ENCODE results near the gene ADORA2A.

ADORA2A gene

DNA sequence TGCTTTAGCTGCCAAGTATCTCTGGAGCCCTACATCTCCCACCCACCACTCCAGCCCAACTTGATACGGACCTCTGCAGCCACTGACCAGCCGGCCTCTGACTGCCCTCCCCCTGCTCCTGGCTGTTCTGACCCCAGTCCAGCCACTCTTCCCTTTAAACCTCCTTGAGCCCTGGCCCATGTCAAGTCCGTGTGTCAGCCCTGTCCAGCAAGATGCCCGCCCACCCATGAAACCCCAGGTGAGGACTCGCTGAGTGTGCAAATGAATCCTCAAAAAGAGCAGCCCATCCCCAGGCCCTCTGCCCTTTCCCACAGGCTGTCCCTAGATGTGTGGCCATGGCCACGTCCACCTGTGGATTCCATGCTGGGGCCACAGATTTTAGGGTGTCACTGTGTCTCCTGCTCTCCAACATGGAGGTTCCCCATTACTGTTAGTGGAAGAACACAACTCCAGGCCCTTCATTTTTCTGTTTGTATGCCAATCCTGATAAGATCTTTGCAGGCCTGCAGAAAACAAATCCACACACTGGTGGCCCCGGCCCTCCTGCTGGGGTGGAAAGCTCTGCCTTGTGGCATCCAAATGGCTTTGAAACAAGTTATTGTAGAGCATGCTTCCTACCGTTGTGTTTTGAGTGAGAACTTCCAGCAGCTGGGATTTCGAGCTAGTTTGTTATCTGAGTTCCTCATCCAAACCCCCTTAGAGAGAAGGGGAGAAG lies 22.7 kb upstream of the ADORA2A start:
- Histone ChIP-seq H3K4me1 (ENCODE audit: control insufficient read depth, insufficient read depth, low read length) (peaks cover 10% of the 10 kb centered on the region; the same call in 1 of the 2 replicates), H3K27ac (ENCODE audit: low read depth, low read length) (no peak overlapping the region)

DNA sequence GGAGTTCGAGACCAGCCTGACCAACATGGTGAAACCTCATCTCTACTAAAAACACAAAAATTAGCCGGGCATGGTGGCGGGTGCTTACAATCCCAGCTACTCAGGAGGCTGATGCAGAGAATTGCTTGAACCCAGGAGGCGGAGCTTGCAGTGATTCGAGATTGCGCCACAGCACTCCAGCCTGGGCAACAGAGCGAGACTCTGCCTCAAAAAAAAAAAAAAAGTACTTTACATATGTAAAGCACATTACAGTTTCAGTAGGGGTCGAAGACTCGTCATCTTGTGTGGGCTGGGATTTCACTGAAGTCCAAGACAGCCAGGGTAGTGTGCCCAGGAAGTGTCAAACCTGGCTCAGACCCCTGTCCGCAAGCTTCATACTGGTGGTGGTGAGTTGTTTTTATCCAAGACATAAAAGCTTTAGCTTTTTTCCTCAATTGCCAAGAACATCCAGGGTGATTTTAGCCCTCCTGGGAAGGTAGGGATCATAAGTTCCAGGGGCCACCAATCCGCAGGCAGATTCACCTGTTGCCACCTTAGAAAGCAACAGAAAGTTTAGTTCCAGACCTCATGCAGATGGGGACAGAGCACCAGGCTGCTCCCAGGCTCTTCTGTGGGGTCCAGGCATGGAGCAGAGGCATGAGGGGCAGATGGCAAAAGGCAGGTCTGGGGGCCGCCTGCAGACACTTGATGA lies 21.6 kb upstream of the ADORA2A start:
- H3K9ac ChIP-seq (ENCODE audit: low read length) = no peak overlapping the region
- no peak overlapping the region for H3K4me3 ChIP-seq (ENCODE audit: low read depth, low read length)
- no peaks in the 10 kb centered on the region for H3K27me3 ChIP-seq (ENCODE audit: control insufficient read depth, insufficient read depth, low read length)
- H3K36me3 ChIP-seq (ENCODE audit: control insufficient read depth, insufficient read depth, low read length) = peaks cover 37% of the 10 kb centered on the region
- peaks cover 3% of the 10 kb centered on the region; the same call in 1 of the 2 replicates for H3K9me3 ChIP-seq (ENCODE audit: control insufficient read depth, insufficient read depth, low read depth, low read length)
- H3K4me1 ChIP-seq (ENCODE audit: control insufficient read depth, insufficient read depth, low read length) = peaks cover 10% of the 10 kb centered on the region; the same call in 1 of the 2 replicates
- no peak overlapping the region for H3K27ac ChIP-seq (ENCODE audit: low read depth, low read length)

More for the DNA sequence above, 22.7 kb upstream of the ADORA2A start:
- no peak overlapping the region for H3K9ac ChIP-seq (ENCODE audit: low read length)
- peaks cover 42% of the 10 kb centered on the region for H3K36me3 ChIP-seq (ENCODE audit: control insufficient read depth, insufficient read depth, low read length)
- peaks cover 3% of the 10 kb centered on the region; the same call in 1 of the 2 replicates for H3K9me3 ChIP-seq (ENCODE audit: control insufficient read depth, insufficient read depth, low read depth, low read length)
- no peaks in the 10 kb centered on the region for H3K27me3 ChIP-seq (ENCODE audit: control insufficient read depth, insufficient read depth, low read length)
- no peak overlapping the region for H3K4me3 ChIP-seq (ENCODE audit: low read depth, low read length)

DNA sequence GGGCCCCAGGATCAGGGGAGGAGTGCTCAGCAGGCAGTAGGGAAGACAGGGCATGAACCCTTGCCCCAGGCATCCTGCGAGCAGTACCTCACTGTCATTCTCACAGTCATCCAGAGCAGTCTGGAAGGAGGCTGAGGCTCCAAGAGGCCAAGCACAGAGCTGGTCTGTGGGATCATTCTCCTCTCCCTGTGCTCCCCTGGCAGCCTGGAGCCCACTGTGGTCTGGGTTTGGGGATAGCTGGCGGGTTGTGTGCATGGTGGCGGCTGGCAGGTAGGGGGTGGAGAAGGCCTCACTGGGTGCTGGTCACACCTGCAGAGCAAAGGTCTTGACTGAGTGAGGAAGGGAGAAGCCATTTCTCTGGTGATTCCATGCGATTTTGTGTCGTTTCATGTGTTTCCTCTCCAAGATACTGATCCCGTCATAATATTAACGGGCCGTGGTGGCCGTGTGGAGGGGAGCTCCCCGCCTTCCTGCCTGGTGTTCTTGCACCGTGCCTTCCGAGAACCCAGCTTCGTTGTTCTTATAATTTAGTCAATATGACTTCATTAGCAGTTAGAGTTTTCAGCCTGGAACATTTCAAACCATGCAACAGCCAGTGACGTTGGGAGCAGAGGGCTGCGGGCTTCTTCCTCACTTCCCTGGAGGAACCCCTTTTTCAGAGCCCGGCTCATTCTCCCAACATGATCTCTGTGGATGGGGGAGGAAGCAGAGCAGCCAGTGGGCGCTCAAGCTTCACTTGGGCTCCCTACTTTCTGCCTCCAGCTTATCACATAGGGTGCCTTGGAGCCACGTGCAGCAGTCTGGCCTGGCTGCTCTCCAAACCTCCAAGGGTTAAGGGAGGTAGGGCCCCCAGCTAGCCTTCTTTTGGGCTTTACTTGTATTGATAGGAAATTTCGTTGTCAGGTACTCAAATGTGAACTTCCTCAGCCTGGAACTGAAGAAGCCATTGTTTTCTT lies 20.8 kb upstream of the ADORA2A start:
- Histone ChIP-seq H3K4me1 (ENCODE audit: control insufficient read depth, insufficient read depth, low read length) (peaks cover 10% of the 10 kb centered on the region; the same call in 1 of the 2 replicates), H3K27ac (ENCODE audit: low read depth, low read length) (0 out of 2 replicates have a peak overlapping the region, but pooled peaks have one; percentile 25), H3K4me3 (ENCODE audit: low read depth, low read length) (no peak overlapping the region), H3K27me3 (ENCODE audit: control insufficient read depth, insufficient read depth, low read length) (no peaks in the 10 kb centered on the region), H3K9ac (ENCODE audit: low read length) (no peak overlapping the region), H3K36me3 (ENCODE audit: control insufficient read depth, insufficient read depth, low read length) (peaks cover 32% of the 10 kb centered on the region), H3K9me3 (ENCODE audit: control insufficient read depth, insufficient read depth, low read depth, low read length) (peaks cover 3% of the 10 kb centered on the region; the same call in 1 of the 2 replicates)

DNA sequence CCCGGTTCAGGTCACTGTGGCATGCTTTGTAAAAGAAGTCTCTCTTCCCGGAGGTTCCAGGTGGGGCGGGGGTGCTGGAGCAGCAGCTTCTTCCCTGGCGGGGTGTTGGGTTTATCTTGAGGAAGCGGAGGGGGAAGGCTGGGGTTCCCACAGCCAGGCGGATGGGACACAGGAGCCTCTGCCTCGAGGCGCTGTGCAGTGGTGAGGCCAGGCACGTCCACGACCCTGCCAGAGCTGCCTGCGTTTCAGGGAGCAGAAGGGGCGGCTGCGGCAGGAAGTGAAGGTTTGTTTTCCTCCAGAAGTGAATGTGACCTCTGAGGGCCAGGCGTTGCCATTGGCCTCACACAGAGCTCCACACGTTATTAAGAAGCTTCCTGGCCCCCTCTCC lies 20.1 kb upstream of the ADORA2A start:
- Histone ChIP-seq H3K4me1 (ENCODE audit: control insufficient read depth, insufficient read depth, low read length) (peaks cover 10% of the 10 kb centered on the region; the same call in 1 of the 2 replicates), H3K4me3 (ENCODE audit: low read depth, low read length) (no peak overlapping the region), H3K9me3 (ENCODE audit: control insufficient read depth, insufficient read depth, low read depth, low read length) (peaks cover 3% of the 10 kb centered on the region; the same call in 1 of the 2 replicates), H3K27me3 (ENCODE audit: control insufficient read depth, insufficient read depth, low read length) (no peaks in the 10 kb centered on the region), H3K36me3 (ENCODE audit: control insufficient read depth, insufficient read depth, low read length) (peaks cover 36% of the 10 kb centered on the region), H3K9ac (ENCODE audit: low read length) (no peak overlapping the region), H3K27ac (ENCODE audit: low read depth, low read length) (no peak overlapping the region)

DNA sequence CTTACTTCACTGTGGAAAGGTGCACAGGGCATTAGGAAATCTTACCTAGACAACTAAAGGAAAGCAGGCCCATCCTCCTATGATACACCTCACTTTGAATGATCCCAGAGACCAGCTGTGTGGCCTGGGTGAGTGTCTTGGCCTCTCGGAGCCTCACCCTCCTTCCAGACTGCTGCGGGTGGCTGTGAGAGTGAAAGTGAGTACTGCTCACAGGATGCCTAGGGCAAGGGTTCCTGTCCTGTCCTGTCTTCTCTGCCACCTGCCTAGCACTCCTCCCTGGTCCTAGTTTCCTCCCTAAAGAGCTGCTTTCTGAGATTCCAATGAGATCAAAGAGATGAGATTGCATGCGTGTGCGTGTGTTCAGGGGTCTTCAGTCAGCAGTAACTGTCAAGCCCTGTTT lies 19.5 kb upstream of the ADORA2A start:
- Histone ChIP-seq H3K4me3 (ENCODE audit: low read depth, low read length) (no peak overlapping the region), H3K27ac (ENCODE audit: low read depth, low read length) (no peak overlapping the region), H3K9ac (ENCODE audit: low read length) (no peak overlapping the region), H3K27me3 (ENCODE audit: control insufficient read depth, insufficient read depth, low read length) (no peaks in the 10 kb centered on the region), H3K36me3 (ENCODE audit: control insufficient read depth, insufficient read depth, low read length) (peaks cover 39% of the 10 kb centered on the region), H3K9me3 (ENCODE audit: control insufficient read depth, insufficient read depth, low read depth, low read length) (peaks cover 3% of the 10 kb centered on the region; the same call in 1 of the 2 replicates), H3K4me1 (ENCODE audit: control insufficient read depth, insufficient read depth, low read length) (peaks cover 10% of the 10 kb centered on the region; the same call in 1 of the 2 replicates)

DNA sequence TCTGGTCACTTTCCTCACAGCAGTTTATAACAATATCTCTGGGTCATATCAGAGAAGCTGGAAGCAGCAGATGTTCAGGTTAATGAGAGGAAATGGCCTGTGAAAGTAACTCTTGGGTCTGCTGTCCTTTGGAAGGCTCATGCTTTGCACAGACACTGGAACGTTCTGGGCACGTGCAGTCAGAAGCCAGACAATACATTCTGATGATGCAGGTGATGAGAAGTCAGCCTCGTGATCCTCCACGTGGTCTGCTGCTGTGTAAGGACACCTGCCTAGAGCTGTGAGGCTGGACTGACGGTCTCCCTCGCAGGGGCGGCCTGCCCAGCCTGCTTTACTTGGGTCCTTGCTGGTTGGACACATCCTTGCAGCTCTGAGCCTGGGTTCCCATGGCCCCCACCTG lies 18.8 kb upstream of the ADORA2A start:
- no peak overlapping the region for H3K4me3 ChIP-seq (ENCODE audit: low read depth, low read length)
- H3K27ac ChIP-seq (ENCODE audit: low read depth, low read length) = no peak overlapping the region
- peaks cover 3% of the 10 kb centered on the region; the same call in 1 of the 2 replicates for H3K9me3 ChIP-seq (ENCODE audit: control insufficient read depth, insufficient read depth, low read depth, low read length)
- no peaks in the 10 kb centered on the region for H3K27me3 ChIP-seq (ENCODE audit: control insufficient read depth, insufficient read depth, low read length)
- H3K36me3 ChIP-seq (ENCODE audit: control insufficient read depth, insufficient read depth, low read length) = peaks cover 37% of the 10 kb centered on the region
- peaks cover 10% of the 10 kb centered on the region; the same call in 1 of the 2 replicates for H3K4me1 ChIP-seq (ENCODE audit: control insufficient read depth, insufficient read depth, low read length)
- no peak overlapping the region for H3K9ac ChIP-seq (ENCODE audit: low read length)

DNA sequence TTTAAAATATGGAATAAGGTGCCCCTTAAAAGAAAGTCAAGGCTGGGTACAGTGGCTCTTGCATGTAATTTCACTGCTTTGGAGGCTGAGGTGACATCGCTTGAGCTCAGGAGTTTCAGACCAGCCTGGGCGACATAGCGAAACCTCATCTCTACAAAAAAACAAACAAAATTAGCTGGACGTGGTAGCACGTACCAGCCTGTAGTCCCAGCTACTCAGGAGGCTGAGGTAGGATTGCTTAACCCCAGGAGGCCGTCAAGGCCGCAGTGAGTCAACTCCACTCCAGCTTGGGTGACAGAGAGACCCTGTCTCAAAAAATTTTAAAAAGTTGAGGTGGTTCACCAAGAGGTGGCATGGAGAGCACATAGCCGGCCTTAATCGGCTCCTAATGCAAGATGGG lies 17.7 kb upstream of the ADORA2A start:
- Histone ChIP-seq H3K9me3 (ENCODE audit: control insufficient read depth, insufficient read depth, low read depth, low read length) (peaks cover 3% of the 10 kb centered on the region; the same call in 1 of the 2 replicates), H3K27ac (ENCODE audit: low read depth, low read length) (no peak overlapping the region), H3K36me3 (ENCODE audit: control insufficient read depth, insufficient read depth, low read length) (peaks cover 34% of the 10 kb centered on the region), H3K4me3 (ENCODE audit: low read depth, low read length) (no peak overlapping the region), H3K9ac (ENCODE audit: low read length) (no peak overlapping the region), H3K4me1 (ENCODE audit: control insufficient read depth, insufficient read depth, low read length) (peaks cover 10% of the 10 kb centered on the region; the same call in 1 of the 2 replicates), H3K27me3 (ENCODE audit: control insufficient read depth, insufficient read depth, low read length) (no peaks in the 10 kb centered on the region)

DNA sequence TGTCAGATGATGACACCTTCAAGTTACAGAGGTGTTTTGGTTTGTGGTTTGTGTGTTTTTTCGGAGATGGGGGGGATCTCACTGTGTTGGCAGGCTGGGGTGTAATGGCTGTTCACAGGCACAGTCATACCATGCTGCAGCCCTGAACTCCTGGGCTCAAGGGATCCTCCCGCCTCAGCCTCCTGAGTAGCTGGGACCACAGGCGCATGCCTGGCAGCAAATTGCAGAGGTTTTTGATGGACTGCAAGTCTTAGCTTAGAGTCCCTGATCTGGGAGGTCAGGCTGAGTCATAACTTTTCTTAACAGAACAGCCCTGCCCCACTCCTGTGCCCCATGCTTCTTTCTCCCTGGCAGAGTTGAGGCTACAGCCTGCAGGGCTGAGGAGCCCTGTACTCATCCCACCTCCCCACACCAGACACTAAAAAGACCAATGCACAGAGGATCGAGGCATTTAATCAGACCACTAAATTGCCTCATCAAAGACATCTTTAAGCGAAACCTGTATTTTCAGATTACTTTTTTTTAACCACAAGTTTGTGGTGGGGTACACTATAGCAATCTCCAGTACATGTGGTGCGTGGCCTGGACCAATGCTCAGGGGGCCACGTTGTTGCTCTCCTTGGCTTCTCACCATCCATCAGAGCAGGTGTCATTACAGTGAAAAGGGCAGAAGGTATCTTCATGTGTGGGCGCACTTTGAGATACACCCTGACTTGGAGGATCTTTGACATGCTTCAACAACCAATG lies 17.1 kb upstream of the ADORA2A start:
- Histone ChIP-seq H3K27me3 (ENCODE audit: control insufficient read depth, insufficient read depth, low read length) (no peaks in the 10 kb centered on the region), H3K9me3 (ENCODE audit: control insufficient read depth, insufficient read depth, low read depth, low read length) (no peaks in the 10 kb centered on the region), H3K27ac (ENCODE audit: low read depth, low read length) (no peak overlapping the region), H3K36me3 (ENCODE audit: control insufficient read depth, insufficient read depth, low read length) (peaks cover 34% of the 10 kb centered on the region), H3K4me3 (ENCODE audit: low read depth, low read length) (no peak overlapping the region), H3K9ac (ENCODE audit: low read length) (no peak overlapping the region), H3K4me1 (ENCODE audit: control insufficient read depth, insufficient read depth, low read length) (peaks cover 10% of the 10 kb centered on the region; the same call in 1 of the 2 replicates)

DNA sequence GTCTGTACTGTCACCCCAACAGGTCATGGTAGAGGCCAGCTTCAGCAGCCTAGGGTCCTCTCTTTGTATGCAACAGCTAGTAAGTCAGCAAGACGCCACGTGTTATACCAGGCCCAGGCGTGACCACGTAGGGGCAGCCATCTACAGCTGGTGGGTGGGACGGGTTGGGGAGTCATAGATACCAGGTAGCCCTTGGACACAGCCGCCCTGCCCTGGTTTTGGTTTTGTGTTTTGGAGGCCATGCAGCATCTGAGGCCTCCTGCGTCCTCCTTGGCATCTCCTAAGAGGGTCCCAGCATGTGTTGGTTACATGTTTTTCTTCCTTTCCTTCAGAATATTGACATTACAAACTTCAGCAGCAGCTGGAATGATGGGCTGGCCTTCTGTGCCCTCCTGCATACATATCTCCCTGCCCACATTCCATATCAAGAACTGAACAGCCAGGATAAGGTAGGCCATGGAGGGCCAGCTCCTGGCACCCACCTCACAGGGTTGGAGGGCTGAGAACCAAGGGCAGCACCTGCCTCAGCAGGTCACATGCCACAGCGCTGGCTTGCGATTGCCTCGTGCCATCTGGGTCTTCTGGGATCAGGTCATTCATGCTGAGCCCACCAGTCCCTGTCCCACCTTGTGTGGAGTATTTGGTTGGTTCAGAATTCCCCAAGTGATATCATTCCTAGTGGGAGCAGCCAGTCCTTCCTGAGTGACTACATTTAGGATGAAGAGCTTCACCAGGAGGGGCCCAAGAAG lies 16.0 kb upstream of the ADORA2A start:
- H3K27ac ChIP-seq (ENCODE audit: low read depth, low read length) = no peak overlapping the region

More for the DNA sequence above, 16.0 kb upstream of the ADORA2A start:
- Histone ChIP-seq H3K27me3 (ENCODE audit: control insufficient read depth, insufficient read depth, low read length) (no peaks in the 10 kb centered on the region), H3K9ac (ENCODE audit: low read length) (no peak overlapping the region), H3K9me3 (ENCODE audit: control insufficient read depth, insufficient read depth, low read depth, low read length) (no peaks in the 10 kb centered on the region), H3K36me3 (ENCODE audit: control insufficient read depth, insufficient read depth, low read length) (peaks cover 44% of the 10 kb centered on the region), H3K4me3 (ENCODE audit: low read depth, low read length) (no peak overlapping the region), H3K4me1 (ENCODE audit: control insufficient read depth, insufficient read depth, low read length) (peaks cover 6% of the 10 kb centered on the region; the same call in 1 of the 2 replicates)

All from HUES6 (cell line).